GM06990 (cell line): ENCODE measurements around the gene DCTN4.
"Not testable (repeated sequence)": the region's sequence is repeated elsewhere in the genome, so short reads cannot be mapped to it uniquely, and the experiment has no call there.

Experiments used
- DNase-seq: peaks from one replicate; pipeline ENCODE4 v3.0.0-alpha.2; 2011; ENCODE audit not compliant: insufficient read length; ENCODE audit errors: extremely low read depth
- H3K27me3 ChIP-seq: replicated peaks from 2 replicates; pipeline ENCODE4 v1.6.0; 2011; ENCODE audit warnings: low read length; ENCODE audit not compliant: control insufficient read depth, insufficient read depth
- H3K36me3 ChIP-seq: 2 replicates; pipeline ENCODE4 v1.5.1; 2011; ENCODE audit warnings: low read length; ENCODE audit not compliant: control insufficient read depth, insufficient read depth
- H3K4me3 ChIP-seq: replicated peaks from 2 replicates; pipeline ENCODE4 v1.5.1; 2011; ENCODE audit warnings: low read depth, mild to moderate bottlenecking, control low read depth, low read length
- TF ChIP-seq, protein P1 (sequence below): IDR thresholded peaks from 2 replicates; pipeline ENCODE4 v1.5.1; 2011; ENCODE audit warnings: low read length, control low read depth, mild to moderate bottlenecking, inconsistent platforms; ENCODE audit not compliant: insufficient read depth, poor library complexity, severe bottlenecking

The DCTN4 gene

DNA sequence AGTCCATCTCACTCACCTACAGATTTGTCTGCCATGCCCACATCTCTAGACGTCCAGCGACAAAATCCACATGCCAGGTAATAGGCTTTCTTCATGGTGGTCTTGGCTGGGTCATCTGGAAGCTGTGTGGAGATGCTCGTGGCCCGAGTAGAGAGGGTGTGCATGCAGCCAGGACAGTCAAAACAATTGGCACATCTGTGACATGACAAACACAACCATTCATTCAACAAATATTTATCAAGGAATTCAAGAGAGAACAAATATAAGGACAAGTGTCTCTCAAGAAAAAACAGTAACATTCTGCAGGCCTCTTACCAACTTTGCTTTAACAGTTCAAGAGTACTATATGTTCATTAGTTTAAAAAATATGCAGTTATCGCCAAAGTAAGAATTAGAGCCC lies 5.4 kb downstream of the DCTN4 start:
- no peak overlapping the region for H3K4me3 ChIP-seq
- no peaks in the 10 kb centered on the region for H3K27me3 ChIP-seq
- TF ChIP-seq, protein P1, sequence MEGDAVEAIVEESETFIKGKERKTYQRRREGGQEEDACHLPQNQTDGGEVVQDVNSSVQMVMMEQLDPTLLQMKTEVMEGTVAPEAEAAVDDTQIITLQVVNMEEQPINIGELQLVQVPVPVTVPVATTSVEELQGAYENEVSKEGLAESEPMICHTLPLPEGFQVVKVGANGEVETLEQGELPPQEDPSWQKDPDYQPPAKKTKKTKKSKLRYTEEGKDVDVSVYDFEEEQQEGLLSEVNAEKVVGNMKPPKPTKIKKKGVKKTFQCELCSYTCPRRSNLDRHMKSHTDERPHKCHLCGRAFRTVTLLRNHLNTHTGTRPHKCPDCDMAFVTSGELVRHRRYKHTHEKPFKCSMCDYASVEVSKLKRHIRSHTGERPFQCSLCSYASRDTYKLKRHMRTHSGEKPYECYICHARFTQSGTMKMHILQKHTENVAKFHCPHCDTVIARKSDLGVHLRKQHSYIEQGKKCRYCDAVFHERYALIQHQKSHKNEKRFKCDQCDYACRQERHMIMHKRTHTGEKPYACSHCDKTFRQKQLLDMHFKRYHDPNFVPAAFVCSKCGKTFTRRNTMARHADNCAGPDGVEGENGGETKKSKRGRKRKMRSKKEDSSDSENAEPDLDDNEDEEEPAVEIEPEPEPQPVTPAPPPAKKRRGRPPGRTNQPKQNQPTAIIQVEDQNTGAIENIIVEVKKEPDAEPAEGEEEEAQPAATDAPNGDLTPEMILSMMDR = no peak
- no peak for DNase-seq
- H3K36me3 ChIP-seq = no peaks in the 10 kb centered on the region

DNA sequence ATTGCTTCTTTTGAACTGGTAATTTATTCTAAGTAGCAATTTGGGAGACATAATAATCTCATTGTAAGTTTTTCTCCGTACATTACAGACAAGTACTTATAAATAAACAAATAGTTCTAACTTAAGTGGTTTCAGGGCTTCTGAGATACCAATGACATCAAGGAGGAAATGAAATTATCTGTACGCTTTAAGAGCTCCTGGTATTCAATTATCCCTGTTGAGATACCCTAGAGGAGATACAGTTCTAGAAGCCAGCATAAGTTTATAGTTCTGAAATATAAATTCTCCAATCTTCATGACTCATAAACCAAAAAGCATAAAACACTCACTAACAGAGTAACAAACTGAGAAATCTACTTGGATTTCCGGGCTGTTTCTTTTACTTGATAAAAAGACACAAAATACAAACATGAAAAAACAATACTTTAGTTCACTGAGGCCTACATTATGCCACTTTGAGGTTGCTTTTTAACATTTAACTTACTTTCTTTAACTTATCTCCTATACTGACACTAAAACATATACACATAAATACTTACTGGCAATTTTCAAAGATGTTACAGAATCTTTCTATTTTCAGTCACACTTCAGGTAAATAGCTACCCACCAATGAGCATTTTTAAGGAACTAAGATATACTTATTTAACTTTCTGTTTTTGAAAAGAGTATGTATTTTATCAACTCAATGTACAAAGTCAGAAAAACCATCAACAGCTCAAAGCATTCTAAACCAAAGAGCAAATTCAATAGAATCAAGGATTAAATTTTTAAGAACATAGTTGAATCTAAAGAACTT lies 7.5 kb downstream of the DCTN4 start:
- DNase-seq = no peak
- TF ChIP-seq, protein P1 = no peak
- Histone ChIP-seq H3K36me3 (no peaks in the 10 kb centered on the region), H3K4me3 (no peak overlapping the region), H3K27me3 (no peaks in the 10 kb centered on the region)

DNA sequence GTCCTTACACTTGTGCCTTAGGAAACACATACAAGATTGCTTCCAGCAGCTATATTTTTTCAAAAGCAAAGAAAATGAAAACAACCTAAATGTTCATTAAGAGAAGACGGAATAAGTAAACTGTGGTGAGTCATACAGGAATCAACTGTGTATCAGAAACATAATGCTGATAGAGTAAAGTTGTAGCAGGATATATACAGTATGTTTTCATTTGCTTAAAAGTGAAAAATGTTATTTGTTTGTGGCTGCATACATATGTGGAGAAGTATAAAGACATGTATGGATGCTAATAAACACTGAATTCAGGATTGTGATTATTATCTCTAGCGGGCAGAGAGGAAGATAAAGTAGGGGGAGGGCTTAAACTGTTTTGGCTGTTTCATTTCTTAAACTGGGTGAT lies 8.3 kb downstream of the DCTN4 start:
- DNase-seq = no peak
- TF ChIP-seq, protein P1 = no peak
- H3K36me3 ChIP-seq = no peaks in the 10 kb centered on the region
- H3K4me3 ChIP-seq = no peak overlapping the region
- no peaks in the 10 kb centered on the region for H3K27me3 ChIP-seq

DNA sequence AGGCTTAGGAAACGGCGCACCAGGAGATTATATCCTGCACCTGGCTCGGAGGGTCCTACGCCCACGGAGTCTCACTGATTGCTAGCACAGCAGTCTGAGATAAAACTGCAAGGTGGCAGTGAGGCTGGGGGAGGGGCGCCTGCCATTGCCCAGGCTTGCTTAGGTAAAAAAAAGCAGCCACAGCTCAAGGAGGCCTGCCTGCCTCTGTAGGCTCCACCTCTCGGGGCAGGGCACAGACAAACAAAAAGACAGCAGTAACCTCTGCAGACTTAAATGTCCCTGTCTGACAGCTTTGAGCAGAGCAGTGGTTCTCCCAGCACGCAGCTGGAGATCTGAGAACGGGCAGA lies 15.7 kb downstream of the DCTN4 start:
- H3K27me3 ChIP-seq, H3K36me3 ChIP-seq, H3K4me3 ChIP-seq, DNase-seq: not testable (repeated sequence)

DNA sequence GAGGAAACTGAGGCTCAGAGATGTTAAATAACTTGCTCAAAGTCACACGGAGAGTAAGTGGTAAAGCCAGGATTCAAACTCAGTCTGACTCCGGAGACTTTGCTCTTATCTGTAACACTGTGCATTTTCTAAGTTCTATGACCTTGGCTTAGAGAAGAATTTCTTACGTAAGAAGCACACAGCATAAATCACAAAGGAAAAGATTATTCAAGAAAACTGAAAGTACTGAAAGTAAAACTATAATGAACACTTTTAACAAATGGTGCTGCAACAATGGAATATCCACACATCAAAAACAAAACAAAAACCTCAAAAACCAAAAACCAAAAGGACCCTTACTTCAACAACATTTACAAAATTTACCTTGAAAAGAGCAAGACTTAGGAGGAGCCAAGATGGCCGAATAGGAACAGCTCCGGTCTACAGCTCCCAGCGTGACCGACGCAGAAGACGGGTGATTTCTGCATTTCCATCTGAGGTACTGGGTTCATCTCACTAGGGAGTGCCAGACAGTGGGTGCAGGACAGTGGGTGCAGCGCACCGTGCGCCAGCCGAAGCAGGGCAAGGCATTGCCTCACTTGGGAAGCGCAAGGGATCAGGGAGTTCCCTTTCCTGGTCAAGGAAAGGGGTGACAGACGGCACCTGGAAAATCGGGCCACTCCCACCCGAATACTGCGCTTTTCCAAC lies 16.2 kb downstream of the DCTN4 start:
- H3K4me3 ChIP-seq, DNase-seq, H3K36me3 ChIP-seq, H3K27me3 ChIP-seq: not testable (repeated sequence)

DNA sequence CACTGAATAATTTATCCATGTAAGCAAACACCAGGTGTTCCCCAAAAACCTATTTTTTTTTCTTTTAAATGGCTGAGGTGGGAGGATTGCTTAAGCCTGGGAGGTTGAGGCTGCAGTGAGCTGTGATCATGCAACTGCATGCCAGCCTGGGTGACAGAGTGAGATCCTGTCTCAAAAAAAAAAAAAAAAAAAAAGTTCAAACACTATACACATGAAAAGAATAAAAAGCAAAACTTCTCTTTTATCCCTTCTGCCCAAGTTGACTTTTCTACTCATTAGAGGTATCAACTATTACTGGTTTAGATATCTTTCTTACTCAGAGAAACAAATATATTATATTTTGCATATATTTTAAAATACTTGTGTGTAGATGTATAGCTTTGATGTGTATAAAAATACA lies 17.8 kb downstream of the DCTN4 start:
- H3K36me3 ChIP-seq = peaks cover 1% of the 10 kb centered on the region
- TF ChIP-seq, protein P1 = no peak
- no peak for DNase-seq
- no peak overlapping the region for H3K4me3 ChIP-seq
- H3K27me3 ChIP-seq = no peaks in the 10 kb centered on the region
